Spleen (tissue), 7 donors: ENCODE data around the gene C1QTNF1.
A peak's percentile ranks its signal among the peaks of the same experiment; 100 is the strongest.

ENCODE experiments used
- CTCF ChIP-seq, 11 experiments: fragments of 200-600 bp in 7 of 11; fragments of 450-650 bp in 4 of 11; sonication (generic) in 4 of 11; IDR thresholded peaks in 8 of 11; conservative IDR thresholded peaks in 3 of 11; 1 replicate in 7 of 11; 2 replicates in 4 of 11; pipeline versions ENCODE4 v1.4.0 to v1.8.0; 2016 to 2021; ENCODE audit warnings: antibody characterized with exemption in 11 of 11, inconsistent platforms in 4 of 11, mild to moderate bottlenecking in 1 of 11
- POLR2AphosphoS5 ChIP-seq, 3 donors: sonication (generic); formaldehyde crosslinking; IDR thresholded peaks; one replicate each; pipeline ENCODE4 v1.5.1; 2017; ENCODE audit warnings: antibody characterized with exemption in 3 of 3
- donor health status: DM: no; HTN: no; CAD: no; lungs with moderate emphysema.
- donor health status: DM: no; HTN: no; CAD: no.
- donor health status: DM: no; HTN: no; CAD: no.

- peak in 2 of 3 donors; percentile 19 to 48 for TF ChIP-seq POLR2AphosphoS5 (IDR thresholded peaks at IDR 0.05)
- TF ChIP-seq CTCF (IDR thresholded peaks at IDR 0.05 in 8 of 11, conservative IDR thresholded peaks at IDR 0.05 in 3 of 11): no peak
Measured at GRCh38 chr17:79024901-79025737, 1.1 kb downstream of the C1QTNF1 start.
